Frontal cortex (tissue), 4 donors: ENCODE data around the gene ANTXR1. TPM values are rescaled to one million over a fixed set of nuclear protein-coding genes. Genes with fewer than 3 reads are reported as not detected.

Experiments
- DNase-seq, 2 donors: peaks; one replicate each; pipeline ENCODE4 v3.0.0; 2012; ENCODE audit warnings: low spot score in 2 of 2
- FAIRE-seq: peaks from 2 replicates; lab custom pipeline; 2012; peaks lifted over from hg19 to GRCh38; lab: Jason Lieb, UNC
- total RNA-seq: library from RNA; depleted of rRNA; stranded (reverse); fragments of >200 nt; gene quantifications from one replicate; pipeline ENCODE4 v1.2.3, GENCODE V29; 2014
- donor health status: control.
- donor health status: control.
- donor health status: control.

ANTXR1 gene
- total RNA-seq, 1 donor from 2014 or later: 8.2 TPM

- FAIRE-seq (no peak), DNase-seq (no peak)
Observed at GRCh38 chr2:69190743-69191404, 177.9 kb downstream of the ANTXR1 start.

- FAIRE-seq: no peak
- DNase-seq: no peak
Observed at GRCh38 chr2:69191634-69192033, 178.7 kb downstream of the ANTXR1 start.

- no peak for FAIRE-seq
Observed at GRCh38 chr2:69192176-69192945, 179.4 kb downstream of the ANTXR1 start.

DNA sequence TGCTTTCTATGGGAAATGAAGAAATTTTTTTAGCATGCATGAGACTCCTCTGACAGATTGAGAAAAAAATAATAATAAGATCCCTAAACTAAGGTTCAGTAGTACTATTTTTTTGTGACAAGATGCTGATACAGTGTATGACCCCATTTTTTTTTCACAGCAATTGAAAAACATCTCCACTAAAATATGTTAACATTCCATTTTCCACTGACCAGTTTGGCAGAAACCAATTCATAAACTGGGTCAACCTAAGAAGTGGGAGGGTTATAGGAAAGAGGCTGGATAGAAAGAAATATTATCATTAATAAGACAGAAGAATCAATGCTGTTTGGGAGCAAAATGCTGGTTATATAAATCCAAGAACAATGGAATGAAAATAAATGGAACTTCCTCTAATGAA lies 182.7 kb downstream of the ANTXR1 start:
- FAIRE-seq: no peak
- no peak for DNase-seq

More at GRCh38 chr2:69192176-69192945, 179.4 kb downstream of the ANTXR1 start:
- DNase-seq: no peak

DNA sequence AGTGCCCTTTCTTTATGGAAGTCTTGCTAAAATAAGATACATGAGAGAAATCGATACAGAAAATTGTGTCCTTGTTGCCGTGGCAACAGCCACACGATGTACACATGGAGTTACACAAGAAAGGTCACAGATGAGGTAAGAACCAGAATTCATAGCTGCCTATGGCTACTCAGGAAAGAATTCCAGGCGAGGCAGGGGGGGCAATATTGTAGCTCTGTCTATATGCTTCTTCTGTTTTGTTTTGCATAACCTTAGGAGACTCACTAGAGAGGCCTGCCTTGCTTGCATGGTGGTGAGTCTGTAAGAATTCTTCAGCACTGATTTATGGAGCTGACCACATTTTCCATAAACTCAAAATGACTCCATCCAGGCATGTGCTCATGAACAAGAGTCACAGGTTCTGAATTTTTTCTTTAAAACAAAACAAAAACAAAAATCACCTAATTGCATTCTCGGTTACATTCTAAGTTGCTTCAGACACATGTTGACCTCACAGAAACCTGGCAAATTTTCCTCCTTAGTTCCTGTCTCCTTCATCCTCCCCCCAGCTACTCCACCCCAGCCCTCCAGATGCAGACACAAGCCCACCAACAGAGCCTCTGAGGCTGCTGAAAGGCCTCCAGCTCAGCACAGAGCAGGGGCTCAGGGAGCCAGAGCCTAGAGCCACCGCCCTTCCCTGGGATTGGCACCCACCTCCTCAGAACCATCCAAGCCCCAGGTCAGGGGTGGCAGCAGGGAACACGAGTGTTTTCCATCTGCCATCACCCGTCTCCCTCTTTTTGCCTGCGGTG lies 183.5 kb downstream of the ANTXR1 start:
- FAIRE-seq: no peak

GRCh38 chr2:69200107-69200520 lies 187.1 kb downstream of the ANTXR1 start:
- no peak for DNase-seq

More for the DNA sequence above, 183.5 kb downstream of the ANTXR1 start:
- DNase-seq: no peak

DNA sequence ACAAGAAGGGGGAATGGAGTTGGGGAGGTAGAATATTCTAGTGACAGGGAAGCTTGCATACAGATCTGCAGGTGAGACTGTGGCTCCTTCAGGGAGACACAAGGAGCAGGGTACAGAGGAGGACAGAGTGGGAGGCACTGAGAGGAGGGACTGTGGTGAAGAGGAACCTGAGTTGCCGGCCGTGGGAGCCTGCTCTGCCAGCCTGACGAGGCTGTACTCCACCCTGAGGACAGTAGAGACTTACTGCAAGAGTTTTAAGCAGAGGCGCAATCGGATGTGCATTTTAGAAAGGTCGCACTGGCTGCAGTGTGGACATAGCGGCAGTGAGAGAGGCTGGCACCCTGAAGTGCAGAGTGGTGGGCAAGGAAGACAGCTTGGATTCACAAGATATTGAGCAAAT lies 188.3 kb downstream of the ANTXR1 start:
- FAIRE-seq: no peak

More at GRCh38 chr2:69200107-69200520, 187.1 kb downstream of the ANTXR1 start:
- FAIRE-seq: no peak

DNA sequence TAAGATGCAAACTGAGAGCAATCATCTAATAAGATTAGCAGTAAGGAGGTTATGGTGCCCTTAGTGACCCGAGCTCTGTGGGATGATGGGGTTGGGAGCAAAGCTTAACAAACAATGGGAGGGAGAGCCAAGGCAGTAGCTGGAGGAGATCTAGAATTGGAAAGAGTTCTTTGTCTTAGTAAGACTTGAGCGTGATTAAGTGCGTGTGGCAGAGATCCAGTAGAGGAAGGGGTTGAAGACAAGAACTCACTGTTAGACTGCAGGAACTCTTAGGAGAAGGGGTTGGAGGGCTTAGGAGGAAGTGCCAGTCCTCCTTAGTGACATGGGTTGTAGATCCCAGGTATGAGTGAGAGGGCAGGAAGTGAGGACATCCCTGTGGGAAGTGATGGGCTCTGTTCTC lies 189.3 kb downstream of the ANTXR1 start:
- FAIRE-seq: no peak
- DNase-seq: no peak

More for the DNA sequence above, 188.3 kb downstream of the ANTXR1 start:
- no peak for DNase-seq

DNA sequence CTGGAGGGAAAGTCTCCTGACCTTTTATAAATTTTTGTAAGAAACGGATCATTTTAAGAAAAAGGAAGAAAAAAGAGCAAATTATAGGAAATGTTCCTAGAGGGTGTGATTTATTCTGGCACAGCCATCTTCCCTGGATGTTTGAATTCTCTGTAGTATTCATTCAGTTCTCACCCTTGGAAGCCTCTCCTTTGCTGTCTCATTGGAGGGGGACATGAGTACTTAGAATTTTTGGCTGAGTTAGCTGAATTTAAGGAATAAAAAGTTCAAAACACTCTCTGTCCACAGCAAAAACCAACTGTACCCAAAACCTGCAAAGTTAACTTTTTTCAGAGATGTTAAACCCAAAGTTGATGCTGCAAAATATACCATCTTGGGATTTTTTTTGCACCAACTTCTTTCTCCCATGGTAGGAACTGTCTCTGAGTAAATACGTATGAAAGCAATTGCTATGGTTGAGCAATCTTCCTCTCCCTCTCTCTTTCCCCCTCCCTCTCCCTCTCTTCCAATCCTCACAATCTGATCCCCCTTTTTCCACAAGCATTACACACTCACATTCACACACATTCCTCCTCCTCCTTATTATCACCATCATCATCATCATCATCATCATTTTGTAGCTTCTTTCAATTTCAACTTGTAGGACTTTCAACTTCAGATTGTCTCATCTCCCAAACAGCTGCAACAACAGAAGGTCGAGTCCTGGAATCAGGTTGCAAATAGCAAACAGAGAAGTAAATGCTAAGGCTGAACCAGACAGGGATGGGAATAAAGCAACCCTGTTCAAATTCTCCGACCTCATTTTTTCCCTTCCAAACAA lies 190.4 kb downstream of the ANTXR1 start:
- DNase-seq: no peak
- FAIRE-seq: no peak

DNA sequence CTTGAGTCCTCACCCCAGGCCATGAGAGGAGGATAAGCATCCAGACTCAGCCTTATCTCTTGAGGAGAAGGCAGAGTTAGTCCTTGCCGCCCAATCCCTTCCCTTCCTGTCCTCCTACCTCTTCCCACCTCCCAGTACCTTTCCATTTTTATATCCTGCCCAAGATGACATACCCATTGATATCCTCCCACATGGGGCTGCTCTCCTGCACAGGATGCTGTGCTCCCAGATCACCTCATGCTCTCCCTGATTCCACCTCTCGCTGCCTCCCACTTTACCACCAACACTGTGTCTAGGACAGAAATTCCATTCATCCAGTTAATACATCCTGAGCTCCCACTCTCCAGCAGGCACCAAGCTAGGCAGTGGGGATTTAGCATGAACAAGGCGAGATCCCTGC lies 191.7 kb downstream of the ANTXR1 start:
- FAIRE-seq (no peak), DNase-seq (no peak)

DNA sequence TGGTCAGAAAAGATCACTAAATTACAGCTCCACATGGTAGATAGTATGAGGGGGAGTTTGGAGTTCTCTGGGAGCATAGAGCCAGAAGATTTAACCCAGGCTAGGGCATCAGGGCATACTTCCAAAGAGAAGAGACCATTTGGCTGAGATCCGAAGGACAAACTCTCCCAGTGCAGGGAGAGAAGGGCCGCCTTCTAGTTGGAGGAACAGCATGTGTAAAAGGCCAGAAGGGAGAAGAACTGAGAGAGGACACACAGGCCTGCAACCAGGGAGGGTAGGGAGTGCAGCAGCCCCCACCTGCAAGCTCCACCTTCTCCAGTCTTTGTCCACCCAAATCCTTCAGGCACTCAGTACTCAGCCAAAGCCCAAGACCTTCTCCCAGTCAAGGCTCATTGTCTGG lies 192.1 kb downstream of the ANTXR1 start:
- no peak for DNase-seq
- FAIRE-seq: no peak

DNA sequence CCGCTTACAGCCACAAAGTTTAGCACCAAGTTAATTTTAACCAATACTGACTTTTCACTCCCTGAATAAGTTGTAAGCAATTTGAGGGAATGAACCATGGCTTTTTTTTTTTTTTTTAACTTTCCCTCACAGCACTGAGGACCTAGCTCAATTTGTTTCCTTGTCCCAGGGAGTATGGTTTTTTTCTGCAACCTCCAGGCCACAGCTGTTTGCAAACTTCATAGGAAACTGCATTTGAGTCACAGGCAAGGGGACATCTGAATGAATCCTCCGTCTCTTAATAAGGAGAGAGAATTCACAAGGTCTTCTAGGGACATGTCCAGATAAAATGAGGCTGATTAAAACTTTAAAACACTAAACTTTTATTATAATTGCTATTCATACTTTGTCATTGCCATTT lies 192.5 kb downstream of the ANTXR1 start:
- FAIRE-seq (no peak), DNase-seq (no peak)

GRCh38 chr2:69208023-69208595 lies 195.1 kb downstream of the ANTXR1 start:
- FAIRE-seq (no peak), DNase-seq (no peak)

GRCh38 chr2:69209482-69209881 lies 196.5 kb downstream of the ANTXR1 start:
- no peak for DNase-seq
- no peak for FAIRE-seq

DNA sequence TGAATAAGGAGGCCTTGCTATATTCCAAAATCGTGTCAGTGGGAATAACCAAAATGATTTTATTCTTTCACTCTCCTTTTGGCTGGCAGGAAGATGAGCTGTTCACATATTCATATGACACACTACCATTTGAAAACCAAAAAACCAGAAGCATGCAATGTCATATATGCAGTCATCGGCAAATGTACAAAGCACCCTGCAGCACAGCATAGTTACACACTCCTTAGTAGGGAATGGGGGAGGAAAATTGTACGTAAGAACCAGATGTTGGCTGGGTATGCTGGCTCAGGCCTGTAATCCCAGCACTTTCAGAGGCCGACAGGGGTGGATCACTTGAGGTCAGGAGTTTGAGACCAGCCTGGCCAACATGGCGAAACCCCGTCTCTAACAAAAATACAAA lies 197.4 kb downstream of the ANTXR1 start:
- FAIRE-seq: no peak

DNA sequence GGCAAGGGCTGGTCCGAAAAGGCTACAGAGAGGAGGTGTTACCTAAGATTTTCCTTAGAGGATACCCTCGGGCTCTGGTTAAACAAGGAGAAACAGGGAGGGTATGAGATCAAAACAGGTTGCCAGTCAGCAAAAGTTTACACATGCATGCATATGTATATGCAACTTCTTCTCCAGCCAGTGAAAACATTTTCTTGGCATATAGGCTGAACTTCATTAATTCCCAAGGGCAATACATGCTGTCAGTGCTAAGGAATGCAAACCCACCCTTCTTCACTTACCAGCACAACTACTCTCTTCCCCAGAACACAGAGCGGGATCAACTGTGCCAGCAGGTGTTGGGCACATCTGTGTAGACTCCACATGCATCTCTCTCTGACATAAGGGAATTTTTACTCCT lies 198.1 kb downstream of the ANTXR1 start:
- FAIRE-seq: no peak
- DNase-seq: no peak

More for the DNA sequence above, 197.4 kb downstream of the ANTXR1 start:
- DNase-seq: no peak

DNA sequence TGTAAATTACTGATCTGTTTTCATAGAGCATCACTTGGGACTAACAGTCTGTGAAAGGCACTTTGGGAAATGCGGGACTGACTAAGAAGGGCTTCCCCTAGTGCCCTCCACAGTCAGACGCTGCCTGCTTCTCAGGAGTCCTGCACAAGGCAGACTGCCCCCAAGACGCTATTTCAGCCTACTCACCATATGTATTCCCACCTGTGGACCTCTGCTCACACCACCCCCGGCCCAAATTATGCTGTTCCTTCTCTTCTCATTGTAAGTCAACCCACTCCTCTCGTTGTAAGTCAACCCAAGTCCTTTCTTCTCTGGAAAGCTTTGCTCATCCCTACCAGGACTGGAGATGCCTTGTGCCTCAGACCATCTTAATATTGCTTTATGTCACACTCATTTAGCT lies 198.7 kb downstream of the ANTXR1 start:
- DNase-seq (no peak), FAIRE-seq (no peak)

DNA sequence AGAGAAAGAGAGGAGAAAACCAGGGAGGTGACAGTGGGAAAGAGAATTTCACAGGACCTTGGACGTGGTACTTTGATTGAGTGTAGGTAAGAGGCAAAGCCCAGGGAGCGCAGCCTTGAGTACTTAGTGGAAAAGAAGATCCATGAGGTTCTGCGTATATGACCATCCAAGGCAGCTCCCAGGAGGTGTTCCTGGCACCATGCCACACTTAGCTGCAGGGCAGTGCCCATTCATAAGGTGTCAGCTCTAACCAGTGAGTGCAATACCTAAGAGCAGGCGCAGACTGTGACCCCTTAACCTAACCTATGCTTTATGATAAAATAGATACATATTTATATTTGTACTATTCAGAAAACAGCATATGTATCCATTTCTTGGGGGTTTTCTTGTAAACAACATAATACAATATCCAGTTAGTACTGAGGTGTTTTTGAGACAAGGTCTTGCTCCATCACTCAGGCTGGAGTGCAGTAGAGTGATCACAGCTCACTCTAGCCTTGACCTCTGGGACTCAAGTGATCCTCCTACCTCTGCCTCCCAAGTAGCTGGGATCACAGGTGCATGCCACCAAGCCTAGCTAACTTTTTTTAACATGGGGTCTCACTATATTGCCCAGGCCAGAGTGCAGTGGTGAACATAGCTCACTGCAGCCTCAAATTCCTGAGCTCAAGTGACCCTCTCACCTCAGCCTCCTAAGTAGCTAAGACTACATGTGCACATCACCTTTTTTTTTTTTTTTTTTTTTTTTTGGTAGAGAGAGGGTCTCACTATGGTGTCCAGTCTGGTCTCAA lies 199.5 kb downstream of the ANTXR1 start:
- DNase-seq (no peak), FAIRE-seq (no peak)

DNA sequence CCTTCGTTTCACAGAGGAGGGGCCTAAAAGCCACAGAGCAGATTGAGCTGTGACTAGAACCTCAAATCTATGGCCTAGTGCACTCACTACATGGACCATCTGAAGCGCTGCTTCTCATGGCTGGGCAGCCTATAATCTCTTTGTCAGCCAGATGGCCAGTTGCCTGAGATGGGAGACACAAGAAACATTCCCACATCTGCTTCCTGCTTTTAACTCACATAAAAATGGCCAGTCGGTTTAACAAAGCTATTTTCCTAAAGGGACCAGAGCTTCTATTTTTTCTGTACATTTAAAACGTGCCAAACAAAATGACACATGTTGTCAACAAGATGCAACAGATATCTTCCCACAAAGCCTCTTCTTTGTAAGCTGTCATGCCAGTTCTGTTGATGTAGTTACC lies 200.2 kb downstream of the ANTXR1 start:
- FAIRE-seq (no peak), DNase-seq (no peak)
